NK-92 (cell line): ENCODE measurements around the gene CA6.
"Not testable (repeated sequence)": the region's sequence is repeated elsewhere in the genome, so short reads cannot be mapped to it uniquely, and the experiment has no call there.

Source experiments
- DNase-seq: peaks from one replicate; lab custom pipeline; 2025; ENCODE audit not compliant: unreplicated experiment; lab: John Stamatoyannopoulos, UW

CA6 gene

GRCh38 chr1:9004031-9004699 is 58.5 kb downstream of the CA6 start:
- no peak for DNase-seq

DNA sequence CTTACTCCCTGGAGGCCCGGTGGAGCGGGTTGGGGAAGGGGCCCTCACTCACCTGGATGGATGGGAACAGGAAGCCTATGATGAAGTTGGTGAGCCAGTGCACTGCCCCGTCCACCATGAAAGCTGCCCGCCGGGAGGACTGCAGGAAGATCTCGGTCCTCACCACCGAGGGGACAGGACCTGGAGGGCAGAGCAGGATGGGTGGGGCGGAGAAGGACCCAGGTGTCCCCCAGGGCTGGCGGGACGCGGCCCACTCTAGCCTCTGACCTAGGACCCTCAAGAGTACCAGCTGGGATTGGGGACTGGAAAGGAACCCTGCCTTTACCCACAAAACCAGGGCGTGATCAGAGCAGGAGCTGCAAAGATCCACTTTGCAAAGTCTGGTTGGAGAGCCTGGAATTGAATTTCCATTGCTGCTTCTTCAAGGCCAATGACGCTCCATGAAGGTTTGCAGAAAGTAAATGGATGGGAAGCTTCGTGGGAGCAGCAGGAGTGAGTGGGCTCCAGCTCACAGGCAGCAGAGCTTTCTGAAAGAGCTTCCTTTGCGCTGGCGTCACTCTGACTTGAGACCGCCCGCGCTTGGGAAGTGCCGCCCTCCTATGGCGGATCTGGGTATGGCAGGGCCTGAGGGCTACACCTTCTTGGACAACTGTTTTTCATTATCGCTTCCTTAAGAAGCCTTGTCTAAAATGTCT is 59.2 kb downstream of the CA6 start:
- peak; percentile 16 for DNase-seq

- no peak for DNase-seq
Observed at GRCh38 chr1:9005395-9005708, 59.7 kb downstream of the CA6 start.

DNA sequence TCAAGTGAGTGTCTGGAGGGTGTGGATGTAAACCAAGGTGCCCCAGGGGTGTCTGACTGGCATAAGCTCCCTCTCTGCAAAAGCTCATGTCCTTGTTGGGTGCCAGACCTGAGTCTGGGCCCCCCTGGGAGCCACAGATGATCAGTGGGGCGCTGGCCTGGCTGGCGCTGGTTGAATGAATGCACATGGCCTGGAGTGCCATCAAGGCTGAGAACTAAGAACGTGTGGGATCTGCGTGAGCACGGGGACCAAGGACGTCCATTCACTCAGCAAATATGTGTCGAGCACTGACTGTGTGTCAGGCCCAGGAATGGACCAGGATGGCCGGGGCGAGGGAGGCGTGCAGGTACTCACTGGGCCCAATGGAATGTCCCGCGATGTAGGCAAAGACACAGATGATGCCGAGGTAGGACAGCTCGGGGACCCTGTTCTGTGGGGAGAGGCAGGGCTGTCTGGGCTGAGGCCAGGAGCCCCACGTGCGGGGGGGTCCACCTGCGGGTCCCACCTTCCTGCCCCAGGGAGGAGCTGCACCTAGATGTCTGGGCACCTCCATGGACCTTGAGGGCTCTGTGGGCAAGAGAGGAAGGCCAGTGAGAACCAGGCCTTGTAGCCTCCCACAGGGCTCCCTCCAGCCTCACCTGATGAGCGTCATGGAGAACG is 61.4 kb downstream of the CA6 start:
- DNase-seq = no peak

DNA sequence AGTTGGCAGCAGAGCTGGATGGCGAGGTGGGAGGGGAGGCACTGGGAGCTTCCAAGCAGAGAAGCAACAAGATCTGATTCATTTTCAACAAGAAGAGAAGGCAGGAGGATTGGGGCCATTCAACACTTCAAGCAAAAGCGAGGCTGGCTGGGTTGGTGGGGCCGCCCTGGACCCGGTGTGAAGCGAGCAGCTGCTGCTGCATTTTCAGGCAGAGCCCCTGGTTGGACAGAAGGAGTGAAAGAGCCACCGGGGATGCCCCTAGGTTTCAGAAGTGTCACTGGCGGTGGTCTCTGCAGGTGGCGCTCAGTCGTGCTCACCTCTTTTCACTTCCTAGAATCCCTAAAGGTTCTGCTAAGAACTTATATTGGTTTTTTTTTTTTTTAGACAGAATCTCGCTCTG is 62.6 kb downstream of the CA6 start:
- no peak for DNase-seq

- DNase-seq = no peak
Observed at GRCh38 chr1:9009438-9010370, 64.0 kb downstream of the CA6 start.

DNA sequence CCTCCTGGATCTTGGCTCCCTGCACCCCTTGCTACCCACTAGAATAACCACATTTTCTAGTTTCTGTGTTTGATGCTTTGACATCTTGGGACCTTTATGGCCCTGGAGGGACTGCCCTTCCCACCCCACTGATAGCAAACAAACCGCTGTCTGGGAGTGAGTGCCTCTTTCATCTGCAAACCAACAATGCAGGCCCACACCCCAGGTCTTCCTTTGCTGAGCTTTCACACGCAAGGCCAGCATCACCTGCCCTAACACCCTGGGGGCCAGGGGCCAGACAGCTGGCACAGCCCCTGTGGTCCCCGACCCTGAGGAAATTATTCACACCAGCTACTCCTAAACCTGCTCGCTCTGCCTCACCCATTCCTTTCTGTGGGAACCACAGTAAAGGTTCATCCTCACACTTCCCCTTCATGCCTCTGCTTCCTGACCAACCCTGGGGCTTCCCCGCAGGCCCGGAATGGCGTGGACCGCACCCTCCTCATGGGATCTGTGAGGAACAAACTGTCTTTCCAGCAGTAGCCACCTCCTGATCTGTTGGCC is 65.2 kb downstream of the CA6 start:
- no peak for DNase-seq

GRCh38 chr1:9013819-9014218 is 68.2 kb downstream of the CA6 start:
- no peak for DNase-seq

DNA sequence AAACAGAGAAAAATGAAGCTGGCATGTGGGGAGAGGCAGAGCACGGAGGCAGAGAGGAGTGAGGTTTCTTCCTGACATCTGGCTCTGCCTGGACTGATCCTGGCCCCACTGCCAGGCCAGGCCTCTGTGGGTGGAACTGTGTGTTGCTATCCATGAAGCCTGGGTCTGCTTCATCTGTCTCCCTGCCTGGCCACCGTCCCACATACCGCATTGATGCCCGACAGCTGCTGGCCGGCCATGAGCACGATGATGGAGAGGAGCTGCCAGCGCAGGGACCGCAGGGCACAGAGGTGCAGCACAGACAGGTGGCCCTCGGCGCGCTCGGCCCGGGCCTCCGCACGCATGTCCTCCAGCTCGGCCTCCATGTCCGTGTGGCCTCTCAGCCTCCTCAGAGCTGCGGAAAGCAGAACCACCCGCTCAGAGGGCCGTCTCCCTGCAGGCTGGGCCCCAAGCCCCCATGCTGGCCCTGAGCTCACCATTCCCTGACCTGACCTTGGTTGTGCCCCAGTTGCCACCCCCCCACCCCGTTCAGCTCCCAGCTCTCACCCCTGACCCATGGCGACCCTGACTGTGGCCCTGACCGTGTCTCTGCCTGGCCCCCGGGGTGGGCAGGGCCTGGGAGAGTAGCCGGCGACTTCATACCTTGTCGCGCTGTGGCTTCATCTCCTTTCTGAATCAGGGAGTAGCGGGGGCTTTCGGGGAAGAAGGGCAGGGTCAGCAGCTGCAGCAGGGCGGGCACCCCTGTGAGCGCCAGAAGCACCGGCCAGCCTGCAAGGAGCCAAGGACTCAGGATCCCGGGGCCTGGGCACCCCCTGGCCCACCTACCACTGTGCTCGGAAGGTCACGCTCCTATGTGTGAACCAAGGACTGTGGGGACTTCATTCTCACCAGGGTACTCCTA is 69.1 kb downstream of the CA6 start:
- no peak for DNase-seq

GRCh38 chr1:9016455-9016854 is 70.8 kb downstream of the CA6 start:
- no peak for DNase-seq

GRCh38 chr1:9018333-9018732 is 72.7 kb downstream of the CA6 start:
- no peak for DNase-seq

DNA sequence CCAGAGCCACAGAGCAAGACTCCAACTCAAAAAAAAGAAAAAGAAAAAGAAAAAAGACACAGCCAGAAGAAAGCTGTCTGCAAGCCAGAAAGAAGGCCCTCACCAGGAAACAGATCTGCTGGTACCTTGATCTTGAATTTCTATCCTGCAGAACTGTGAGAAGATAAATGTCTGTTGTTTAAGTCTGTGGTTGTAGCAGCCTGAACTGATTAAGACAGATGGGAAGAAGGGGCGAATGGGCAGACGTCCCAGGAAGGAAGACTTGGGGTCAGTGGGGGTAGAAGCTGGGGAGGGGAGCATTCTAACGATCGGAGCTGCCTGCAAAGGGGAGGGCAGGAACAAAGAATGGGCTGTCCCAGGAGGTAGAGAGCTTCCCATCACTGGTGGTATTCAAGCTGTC is 74.2 kb downstream of the CA6 start:
- DNase-seq = no peak

DNA sequence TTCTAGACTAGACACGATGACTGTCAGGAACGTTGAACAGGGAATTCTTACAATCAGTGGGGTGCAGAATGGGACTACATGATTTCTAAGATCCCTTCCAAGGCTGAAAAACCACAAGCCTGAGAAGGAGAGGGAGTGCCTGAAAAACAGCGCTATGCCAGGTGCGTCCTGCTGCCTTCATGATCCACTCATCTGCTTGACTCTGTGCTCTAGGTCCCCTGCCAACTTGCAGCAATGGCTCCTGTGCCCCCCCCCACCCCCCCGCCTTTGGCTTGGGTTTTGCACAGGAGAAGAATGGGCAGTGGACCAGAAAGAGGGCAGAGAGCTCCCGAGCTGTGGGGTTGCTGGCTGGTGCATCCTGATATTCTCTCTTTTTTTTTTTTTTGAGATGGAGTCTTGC is 74.6 kb downstream of the CA6 start:
- DNase-seq = no peak

GRCh38 chr1:9022026-9022738 is 76.5 kb downstream of the CA6 start:
- not testable (repeated sequence) for DNase-seq

GRCh38 chr1:9022773-9023172 is 77.1 kb downstream of the CA6 start:
- DNase-seq = no peak
